HG03045 (cell line): Measurements from ENCODE around the gene LRRC59.

Experiments used
- ATAC-seq: cut with Tn5 transposase; IDR thresholded peaks from one replicate; pipeline ENCODE4 v1.9.1; 2021; ENCODE audit warnings: mild to moderate bottlenecking, moderate library complexity; ENCODE audit not compliant: unreplicated experiment

Gene LRRC59

DNA sequence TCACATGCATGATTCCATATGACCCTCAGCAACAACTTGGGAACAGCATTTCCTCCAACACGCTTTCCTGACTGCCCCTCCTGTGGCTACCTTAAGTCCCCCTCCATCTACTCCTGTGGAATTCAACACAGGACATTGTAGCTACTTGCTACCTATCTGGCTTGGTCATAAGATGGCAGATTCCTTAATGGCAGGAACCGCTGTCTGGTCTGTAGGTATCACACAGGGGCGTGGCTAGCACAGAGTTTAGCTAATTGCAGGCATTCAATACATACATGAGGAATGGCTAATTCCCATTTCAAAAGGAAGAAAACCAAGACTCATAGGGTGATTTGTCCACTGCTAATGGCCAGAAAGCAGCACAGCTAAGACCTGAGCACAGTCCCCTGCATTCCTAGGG, 8.6 kb downstream of the LRRC59 start:
- ATAC-seq = no peak

DNA sequence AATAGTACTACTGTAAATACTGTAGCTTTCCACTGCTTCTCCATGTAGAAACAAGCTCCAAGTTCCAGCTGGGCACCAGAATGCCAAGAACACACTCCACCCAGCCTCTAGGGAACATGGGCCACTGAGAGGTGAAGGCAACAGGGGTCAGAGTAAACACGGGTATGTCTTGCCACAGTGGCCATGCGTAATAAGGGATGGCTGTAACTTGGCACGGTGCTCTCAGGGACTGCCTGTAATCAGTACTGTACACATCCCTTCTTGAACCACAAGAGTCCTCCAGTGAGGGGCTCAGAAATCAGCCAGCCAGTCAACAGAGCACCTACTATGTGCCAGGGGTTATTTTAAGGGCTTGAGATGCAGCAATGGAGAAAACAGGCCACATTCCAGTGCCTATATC, 10.8 kb downstream of the LRRC59 start:
- no peak for ATAC-seq

DNA sequence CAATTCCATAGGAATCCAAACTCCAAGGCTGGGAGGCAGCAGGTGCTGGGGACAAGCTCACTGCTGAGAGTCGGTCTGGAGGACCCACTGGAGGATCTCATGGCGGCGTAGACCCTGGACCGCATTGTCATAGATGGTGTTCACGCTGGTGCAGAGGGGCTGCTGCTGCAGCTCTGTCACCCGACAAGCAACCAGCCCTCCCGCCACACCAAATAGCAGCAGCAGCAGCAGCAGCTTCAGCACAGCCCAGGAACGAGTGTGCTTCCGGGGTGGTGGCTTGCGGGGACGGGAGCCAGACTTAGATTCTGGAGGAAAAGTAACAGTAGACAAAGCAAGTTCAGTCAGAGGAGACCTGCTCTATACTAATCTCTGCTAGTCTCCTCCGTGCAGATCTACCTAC, 14.4 kb downstream of the LRRC59 start:
- no peak for ATAC-seq

DNA sequence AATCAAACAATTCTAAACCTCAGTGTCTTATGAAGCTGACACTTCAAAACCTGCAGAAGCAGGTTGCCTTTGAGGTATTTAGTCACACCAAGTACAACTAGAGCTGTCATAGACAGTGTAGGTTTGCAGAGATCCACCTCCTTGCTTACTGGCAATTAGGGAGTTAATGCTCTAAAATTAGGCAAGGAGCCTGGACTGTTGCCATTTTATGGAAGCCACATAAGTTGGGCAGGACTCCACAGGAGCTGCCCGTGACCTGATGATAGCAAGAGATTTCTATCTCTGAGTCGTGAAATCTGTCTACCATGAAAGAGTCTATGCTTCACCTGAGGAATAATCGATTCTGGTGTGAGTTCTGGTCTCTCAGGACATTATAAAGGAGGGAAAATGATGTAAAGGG, 15.4 kb downstream of the LRRC59 start:
- ATAC-seq = no peak

DNA sequence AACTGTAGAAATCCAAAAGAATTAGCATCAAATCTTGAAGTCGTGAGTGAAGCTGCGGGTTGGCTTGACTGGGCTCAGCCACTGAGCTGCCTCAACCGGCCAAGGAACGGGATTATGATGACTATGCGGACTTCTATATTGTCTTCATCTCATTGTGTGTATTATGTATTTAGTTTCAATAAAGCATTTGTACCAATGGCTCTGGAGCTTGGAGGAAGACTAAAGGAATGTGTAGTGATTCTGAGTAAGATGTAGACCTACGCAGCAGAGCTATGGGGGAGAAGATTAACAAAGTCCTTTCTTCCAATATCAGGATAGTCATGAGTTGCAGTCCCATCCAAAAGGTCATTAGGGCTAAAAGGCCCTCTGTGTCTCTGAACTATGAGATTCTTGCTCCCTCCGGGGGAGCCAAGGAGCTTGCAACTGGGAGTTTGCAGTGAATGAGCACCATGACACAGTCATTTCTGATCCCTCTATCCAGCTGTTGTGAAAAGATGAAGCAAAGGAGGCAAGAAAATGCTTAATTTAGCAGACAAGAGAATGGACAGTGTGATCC, 16.0 kb downstream of the LRRC59 start:
- ATAC-seq = no peak

DNA sequence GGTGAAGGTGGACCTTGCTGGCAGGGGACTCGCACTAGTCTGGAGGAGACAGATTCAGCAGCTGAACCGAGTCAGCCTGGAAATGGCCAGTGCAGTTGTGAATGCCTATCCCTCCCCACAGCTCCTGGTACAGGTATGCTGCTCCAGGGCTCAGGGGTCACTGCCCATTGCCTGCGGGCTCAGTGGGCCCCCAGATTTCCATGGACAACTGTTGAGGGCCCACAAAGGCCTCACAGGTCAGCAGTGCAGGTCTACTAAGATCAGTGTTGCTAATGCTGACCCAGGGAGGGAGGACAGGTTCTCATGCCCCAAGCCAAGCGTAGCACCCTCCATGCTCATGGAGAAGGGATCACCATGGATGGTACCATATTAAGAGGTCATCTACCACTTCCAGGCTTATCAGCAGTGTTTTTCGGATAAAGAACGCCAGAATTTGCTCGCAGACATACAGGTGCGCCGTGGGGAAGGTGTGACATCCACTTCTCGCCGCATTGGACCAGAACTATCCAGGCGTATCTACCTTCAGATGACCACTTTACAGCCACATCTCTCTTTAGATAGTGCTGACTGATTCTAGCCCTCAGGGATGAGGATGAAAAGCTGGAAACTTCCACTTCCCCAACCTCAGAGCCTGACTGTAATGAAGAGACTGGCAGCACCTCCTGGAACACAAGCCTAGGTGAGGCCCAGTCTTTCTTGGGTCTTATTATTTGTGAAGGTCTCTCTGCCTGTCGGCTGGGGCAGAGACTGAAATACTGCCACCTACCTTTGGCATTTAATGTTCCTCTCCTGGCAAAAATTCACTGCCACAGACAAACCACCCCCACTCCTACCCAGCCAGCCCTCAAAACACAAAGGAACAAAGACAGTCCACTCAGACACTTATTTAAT, 16.7 kb downstream of the LRRC59 start:
- ATAC-seq = no peak

DNA sequence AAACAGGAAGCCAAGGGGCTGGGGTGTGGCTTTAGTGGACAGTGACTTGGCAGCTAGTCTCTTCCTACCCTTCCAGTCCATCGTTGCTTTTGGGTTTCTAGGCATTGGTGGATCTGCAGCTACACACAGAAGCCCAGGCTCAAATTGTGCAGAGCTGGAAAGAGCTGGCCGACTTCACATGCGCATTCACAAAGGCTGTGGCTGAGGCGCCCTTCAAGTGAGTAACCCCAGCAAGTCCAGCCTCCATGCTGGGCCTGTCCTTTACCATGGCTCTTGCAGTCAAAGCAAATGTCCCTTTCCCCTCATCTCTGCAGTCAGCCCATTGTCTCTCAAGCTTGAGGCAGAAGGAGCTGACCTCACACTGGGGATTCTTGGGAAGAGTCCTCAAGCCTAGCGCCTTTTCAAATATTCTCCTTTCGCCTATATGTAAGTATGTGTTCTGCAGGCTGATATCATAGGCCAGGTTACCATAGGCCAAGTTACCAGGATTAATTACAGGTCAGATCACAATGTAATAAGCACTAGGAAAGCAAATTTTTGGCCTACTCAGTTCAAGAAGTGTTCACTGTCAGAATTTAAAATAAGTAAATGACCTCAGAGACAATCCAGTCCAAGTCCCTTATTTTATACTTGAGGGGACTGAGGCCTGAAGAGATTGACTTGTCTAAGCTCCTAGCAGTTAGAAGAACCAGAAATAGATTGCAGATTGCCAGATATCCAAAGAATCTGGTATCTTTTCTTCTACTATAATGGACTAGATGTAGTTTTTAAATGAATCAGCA, 17.8 kb downstream of the LRRC59 start:
- ATAC-seq = no peak

DNA sequence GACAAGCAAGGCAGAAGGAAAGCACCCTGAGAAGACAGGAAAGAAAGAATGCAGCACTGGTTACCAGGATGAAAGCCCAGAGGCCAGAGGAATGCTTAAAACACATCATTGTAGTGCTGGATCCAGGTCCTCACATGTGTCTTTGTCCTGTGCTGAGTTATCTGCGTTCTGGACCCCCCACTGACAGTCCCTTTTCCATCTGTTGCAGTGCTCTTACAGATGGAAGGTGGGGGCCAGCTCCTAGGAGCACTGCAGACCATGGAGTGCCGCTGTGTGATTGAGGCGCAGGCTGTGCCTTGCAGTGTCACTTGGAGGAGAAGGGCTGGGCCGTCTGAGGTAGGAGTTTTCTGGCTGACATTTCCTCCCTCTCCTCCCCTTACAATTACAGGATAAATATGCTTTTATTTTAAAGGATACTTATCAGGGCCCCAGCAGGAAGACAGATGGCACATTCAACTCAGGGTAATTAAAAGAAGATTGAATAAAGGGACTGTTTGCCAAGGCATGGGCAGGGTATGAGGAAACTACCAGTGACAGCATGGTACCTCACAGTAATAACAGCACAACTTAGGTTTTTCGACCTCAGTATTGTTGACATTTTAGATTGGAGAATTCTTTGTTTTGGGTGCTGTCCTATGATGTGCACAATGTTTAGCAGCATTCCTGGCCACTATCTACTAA, 21.3 kb downstream of the LRRC59 start:
- no peak for ATAC-seq

DNA sequence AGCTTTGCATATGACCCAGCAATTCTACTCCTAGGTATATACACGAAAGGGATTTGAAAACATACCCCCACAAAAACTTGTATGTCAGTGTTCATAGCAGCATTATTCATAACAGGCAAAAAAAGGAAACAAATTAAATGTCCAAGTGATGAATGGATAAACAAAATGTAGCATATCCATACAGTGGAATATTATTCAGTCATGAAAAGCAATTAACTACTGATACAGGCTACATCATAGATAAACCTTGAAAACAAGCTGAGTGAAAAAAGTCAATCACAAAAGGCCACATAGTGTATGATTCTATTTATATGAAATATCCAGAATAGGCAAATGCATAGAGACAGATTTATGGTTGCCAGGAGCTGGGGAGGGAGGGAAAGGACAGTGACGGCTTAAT, 23.6 kb downstream of the LRRC59 start:
- ATAC-seq = no peak

DNA sequence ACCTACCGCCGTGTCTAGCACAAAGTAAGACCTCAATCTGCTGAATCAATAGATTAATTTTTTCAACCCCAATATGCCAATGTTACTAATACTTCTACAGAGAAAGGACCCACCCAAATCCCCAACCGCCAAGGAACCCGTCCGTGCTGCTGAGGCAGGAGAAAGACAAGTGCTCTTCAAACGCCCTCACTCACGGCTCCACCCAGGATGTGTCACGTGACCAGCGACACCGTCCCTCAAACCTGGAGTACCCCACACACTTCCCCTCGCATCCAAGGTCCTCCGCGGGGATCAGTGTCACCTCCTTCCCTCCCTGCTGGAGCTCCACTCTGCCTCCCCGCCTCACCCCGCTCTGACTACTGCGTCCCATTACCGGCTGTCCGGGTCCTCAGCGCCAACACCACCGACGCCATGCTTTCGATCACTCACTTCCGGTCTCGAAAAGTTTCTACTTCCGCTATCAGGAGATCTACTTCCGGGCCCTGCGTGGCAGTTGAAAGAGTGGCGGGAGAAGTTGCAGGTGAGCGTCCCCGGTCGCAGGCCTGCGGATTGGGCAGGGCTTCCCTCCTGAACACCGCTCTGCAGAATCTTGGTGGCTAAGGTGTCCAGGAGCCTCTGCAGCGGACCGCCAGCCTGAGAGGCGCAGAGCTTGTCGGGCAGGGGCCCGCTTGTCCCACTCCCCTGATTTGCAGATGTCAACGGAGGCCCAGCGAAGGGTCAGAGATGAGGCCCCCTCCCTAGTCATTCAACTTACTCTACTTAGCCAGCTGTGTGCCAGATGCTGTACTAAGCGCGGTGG, 24.4 kb downstream of the LRRC59 start, which contains the start of the genes EME1 and MRPL27:
Gene EME1 (plus strand): TSS at position 472 of the 799 bp plus-strand sequence. CDS start 1,980 bp downstream, outside the sequence.
Gene MRPL27 (minus strand): TSS at position 427 of the 799 bp plus-strand sequence. CDS start 14 bp downstream, at position 413.
- peak; percentile 89 for ATAC-seq

DNA sequence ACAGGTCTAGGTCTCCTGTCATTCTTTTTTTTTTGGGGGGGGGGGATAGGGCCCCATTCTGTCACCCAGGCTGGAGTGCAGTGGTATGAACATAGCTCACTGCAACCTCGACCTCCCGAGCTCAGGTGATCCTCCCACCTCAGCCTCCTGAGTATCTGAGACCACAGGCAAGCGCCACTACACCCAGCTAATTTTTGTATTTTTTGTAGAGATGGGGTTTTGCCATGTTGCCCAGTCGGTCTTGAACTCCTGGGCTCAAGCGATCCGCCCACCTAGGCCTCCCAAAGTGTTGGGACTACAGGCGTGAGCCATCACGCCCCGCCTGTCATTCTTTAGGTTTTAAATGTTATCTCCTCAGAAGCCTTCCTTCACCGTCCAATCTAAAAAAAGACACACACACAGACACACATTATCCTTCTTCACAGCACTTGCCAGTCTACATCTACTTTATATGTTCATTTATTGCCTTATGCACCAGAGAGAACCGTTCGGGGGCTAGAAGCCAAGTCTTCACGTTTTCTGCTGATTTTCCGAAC, 25.0 kb downstream of the LRRC59 start:
- ATAC-seq = no peak

DNA sequence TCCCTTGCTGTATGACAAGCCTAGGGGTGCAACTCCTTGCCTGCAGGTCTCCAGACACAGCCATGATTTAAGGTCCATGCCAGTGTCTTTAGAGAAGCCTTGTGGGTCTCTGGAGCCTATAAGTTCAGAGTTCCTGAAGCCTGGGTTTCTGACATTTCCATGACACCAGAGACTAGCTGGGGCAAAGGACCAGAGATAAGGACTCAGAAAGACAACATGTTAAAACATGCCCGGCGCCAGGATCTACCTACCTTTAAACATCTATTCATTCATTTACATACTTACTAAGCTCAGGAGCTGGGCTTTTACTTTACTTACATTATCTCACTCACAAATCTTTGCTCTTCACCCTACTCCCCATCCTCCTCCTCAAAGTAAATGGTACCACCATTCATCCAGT, 25.8 kb downstream of the LRRC59 start:
- ATAC-seq = no peak

DNA sequence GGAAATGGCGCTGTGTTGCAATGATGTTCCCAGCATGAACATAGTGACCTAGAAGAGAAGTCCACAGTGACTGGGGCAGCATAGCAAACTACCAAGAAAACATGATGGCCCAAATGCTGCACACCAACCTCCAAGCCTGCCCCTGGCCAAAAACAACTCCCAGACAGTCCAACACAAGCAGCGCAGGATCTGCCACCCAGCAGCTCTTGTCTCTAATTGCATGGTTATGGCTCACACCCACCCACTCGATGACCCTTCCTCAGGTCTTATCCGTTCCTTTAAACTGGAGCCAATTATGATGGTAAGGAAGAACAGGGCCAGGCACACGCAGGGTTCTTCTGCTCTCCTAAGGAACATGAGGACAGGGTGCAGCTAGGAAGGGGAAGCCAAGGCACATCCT, 27.3 kb downstream of the LRRC59 start:
- no peak for ATAC-seq

DNA sequence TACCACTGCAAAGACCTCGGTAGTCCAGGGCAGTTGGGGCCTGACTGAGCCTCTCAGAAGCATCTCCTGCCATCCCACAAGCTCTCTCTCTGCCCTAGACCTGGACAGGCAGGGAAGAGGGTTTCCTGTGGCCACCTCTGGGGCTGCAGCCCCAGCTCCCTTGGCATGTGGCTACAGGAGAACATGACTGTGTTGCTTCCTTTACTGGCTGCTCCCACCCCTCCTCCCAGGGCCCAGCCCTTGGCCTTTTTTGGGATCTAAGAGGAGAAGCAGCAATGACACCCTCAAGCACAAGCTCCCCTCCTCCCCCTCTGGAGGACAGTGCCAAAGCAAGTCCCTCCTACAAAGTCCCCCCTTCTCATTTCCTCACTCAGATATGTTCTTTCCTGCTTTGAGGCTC, 29.9 kb downstream of the LRRC59 start:
- ATAC-seq = no peak

DNA sequence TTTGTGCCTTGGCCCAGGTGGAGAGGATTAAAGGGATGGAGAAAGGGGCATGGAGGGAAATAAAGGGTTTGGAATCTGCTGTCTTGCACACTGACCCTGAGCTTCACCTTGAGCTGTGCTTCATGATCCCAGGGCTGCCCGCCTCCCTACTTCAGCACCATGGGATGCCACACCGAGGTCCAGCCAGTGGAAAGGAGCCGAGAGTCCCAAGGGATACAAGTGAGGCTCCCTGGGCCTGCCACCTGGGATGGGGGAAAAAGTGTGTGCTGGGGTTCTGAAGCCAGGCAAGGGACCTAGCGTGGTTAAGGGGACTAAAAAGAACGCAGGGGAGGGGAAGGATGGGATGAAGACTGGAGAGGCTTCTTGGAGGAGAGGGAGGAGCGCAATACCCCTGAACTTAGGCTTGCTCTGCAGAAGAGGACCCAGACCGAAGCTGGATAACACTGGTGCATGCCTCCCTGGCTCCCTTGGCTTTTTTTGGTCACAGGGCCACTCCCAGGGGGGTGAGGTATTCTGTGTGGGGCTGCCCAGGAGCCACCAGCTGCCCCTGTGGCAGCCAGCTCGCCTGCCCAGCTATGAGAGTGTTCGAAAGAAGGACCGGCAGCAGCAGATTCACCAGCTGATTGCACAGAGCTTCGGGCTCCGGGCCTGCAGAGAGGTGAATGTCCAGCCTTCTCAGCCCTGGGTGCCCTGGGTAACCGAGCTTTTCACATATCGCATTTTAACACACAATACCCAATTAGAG, 31.5 kb downstream of the LRRC59 start:
- ATAC-seq = no peak

DNA sequence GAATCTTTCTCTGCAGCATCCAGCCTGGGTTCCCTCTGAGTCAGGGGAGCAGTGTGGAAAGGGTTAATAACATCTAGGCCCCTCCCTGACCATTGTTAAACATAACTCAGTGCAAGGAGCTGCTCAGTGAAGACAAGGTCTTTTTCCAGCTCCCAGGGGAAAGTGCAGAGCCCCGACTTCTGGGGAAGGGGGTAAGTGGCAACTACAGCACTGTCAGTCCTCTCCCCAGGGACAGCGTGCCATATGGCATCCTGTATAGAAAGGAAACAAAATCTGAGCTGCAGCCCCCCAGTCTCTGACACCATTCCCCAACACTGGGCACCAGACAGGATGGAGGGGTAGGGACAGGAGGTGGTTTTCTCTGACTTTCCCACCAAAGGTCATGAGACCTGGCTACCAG, 32.2 kb downstream of the LRRC59 start:
- ATAC-seq = no peak

DNA sequence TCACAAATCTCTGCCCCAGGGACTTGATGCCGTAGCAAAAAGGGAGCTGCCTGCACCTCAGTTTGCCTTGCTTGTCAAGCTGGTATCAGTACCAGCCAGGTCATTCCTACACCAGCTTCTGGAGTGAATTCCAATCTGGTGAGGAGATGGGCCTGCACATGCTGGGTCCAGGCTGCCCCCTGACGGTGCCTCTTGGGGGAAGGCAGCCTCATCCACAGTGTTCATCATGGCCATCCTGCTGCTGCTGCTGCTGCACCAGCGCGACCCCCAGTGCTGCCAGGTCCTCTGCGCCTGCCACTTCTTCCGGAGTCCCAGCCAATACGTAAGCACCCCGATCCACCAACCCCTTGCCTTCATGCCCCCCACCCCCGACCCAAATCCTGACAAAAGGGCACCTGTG, 32.6 kb downstream of the LRRC59 start:
- ATAC-seq = no peak

DNA sequence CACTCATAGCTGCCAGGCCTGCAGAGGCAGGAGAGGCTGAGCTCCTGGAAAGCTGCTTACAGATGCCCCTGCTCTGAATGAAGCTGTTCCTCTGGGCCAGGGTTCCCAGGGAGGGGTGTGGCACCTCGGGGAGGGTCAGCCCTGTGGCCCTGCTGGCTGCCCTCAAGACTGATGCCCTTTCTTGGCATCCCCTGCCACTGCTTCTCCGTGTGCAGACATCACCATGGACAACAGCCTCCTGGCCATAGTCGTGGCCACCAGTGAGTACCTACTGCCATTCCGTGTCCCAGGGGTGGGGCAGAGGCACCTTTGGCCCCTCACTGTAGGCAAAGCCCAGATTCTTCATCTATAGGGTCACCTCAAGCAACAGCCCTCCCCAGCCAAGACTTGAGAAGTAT, 33.3 kb downstream of the LRRC59 start:
- no peak for ATAC-seq
